Activated naive CD4-positive, alpha-beta T cell treated with anti-CD3 and anti-CD28 coated beads, Interleukin-2, amount 50 U/mL, for 72 hours (primary cell): ENCODE measurements around the gene PLGRKT. TPM values are rescaled to one million over a fixed set of nuclear protein-coding genes. Genes with fewer than 3 reads are reported as not detected.
A peak's percentile ranks its signal among the peaks of the same experiment; 100 is the strongest.
"Not testable (repeated sequence)": the region's sequence is repeated elsewhere in the genome, so short reads cannot be mapped to it uniquely, and the experiment has no call there.

Source experiments
- ATAC-seq, 2 donors: fragments of 150-1000 bp; cut with Tn5 transposase; 2 replicates each; pipeline ENCODE4 v1.10.0; 2021; ENCODE audit warnings: mild to moderate bottlenecking in 2 of 2, moderate library complexity in 2 of 2
- DNase-seq, 2 donors: peaks; one replicate each; pipeline ENCODE4 v3.0.0; 2021 to 2022; ENCODE audit warnings: low spot score in 2 of 2
- H3K27ac Mint-ChIP-seq, 2 donors: one replicate each; pipeline ENCODE4 v1.8.0; 2022; ENCODE audit warnings: mild to moderate bottlenecking in 2 of 2, mixed read lengths in 2 of 2
- H3K36me3 Mint-ChIP-seq, 2 donors: one replicate each; pipeline ENCODE4 v1.8.0; 2022; ENCODE audit warnings: mixed read lengths in 2 of 2
- H3K9me3 Mint-ChIP-seq, 2 donors: one replicate each; pipeline ENCODE4 v1.8.0; 2022; ENCODE audit warnings: mixed read lengths in 2 of 2
- total RNA-seq, 2 donors: library from RNA; stranded (reverse); gene quantifications; one replicate each; pipeline ENCODE4 v1.2.3, GENCODE V29; 2022

The PLGRKT gene
- total RNA-seq, 2 donors from 2014 or later, result 30.3 to 48.5 TPM

GRCh38 chr9:5375790-5376477 is 61.8 kb downstream of the PLGRKT start:
- Mint-ChIP-seq H3K36me3 (peaks cover 9 to 30% of the 10 kb centered on the region in 2 donors), H3K27ac (peak overlapping the region in 1 of 2 donors; percentile 73), H3K9me3 (peaks cover 4 to 10% of the 10 kb centered on the region in 2 donors)
- no peak for DNase-seq
- peak; percentile 5 to 86 for ATAC-seq

GRCh38 chr9:5375091-5375490 is 62.6 kb downstream of the PLGRKT start:
- Mint-ChIP-seq H3K27ac (peak overlapping the region; percentile 40 to 73), H3K9me3 (peaks cover 4 to 10% of the 10 kb centered on the region in 2 donors), H3K36me3 (peaks cover 6 to 24% of the 10 kb centered on the region in 2 donors)
- DNase-seq (peak in 1 of 2 donors; percentile 22), ATAC-seq (peak; percentile 52 to 77)

DNA sequence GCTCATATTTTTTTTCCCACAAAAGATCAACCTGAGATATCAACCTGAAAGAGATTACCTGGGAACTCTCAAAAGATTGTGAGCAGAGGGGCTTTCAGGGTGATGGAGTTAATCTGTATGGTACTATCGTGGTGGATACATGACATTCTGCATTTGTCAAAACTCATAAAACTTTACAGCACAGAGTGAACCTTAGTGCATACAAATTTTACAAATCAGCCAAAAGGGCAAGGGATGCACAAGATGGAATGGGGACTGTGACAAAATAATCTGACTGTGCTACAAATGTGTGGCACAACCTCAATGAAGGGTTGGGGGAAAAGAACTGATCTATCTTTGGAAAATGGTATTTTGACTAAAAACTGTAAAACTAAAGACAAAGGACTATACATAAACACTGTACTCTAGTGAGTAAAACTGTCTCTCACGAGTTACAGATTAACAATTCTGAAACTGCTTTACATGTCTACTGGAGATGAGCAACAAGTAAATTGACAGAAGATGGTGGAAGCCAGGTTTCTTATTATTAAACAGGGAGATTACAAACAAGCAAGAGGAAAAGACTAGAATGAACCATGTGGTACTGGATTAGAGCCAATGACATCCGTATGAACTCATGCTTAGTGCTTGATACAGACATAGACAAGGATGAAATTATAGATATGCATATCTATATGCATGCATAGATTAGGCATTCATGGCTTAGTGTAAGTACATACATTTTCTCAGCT is 73.3 kb downstream of the PLGRKT start:
- Mint-ChIP-seq H3K36me3 (peaks cover 0 to 47% of the 10 kb centered on the region in 2 donors), H3K27ac (peak overlapping the region; percentile 3 to 52), H3K9me3 (peaks cover 0 to 11% of the 10 kb centered on the region in 2 donors)
- DNase-seq (no peak), ATAC-seq (peak; percentile 83 to 97)

GRCh38 chr9:5361326-5362010 is 76.3 kb downstream of the PLGRKT start:
- Mint-ChIP-seq H3K27ac (no peak overlapping the region), H3K9me3 (peaks cover 0 to 11% of the 10 kb centered on the region in 2 donors), H3K36me3 (peaks cover 4 to 47% of the 10 kb centered on the region in 2 donors)
- DNase-seq (no peak), ATAC-seq (no peak)

GRCh38 chr9:5360341-5360740 is 77.4 kb downstream of the PLGRKT start:
- DNase-seq, result no peak
- no peak for ATAC-seq
- Mint-ChIP-seq H3K27ac (no peak overlapping the region), H3K9me3 (peaks cover 0 to 11% of the 10 kb centered on the region in 2 donors), H3K36me3 (peaks cover 4 to 44% of the 10 kb centered on the region in 2 donors)

GRCh38 chr9:5357431-5358105 is 80.2 kb downstream of the PLGRKT start:
- peaks cover 4 to 36% of the 10 kb centered on the region in 2 donors for H3K36me3 Mint-ChIP-seq
- ATAC-seq (no peak), DNase-seq (no peak)
- no peak overlapping the region for H3K27ac Mint-ChIP-seq
- H3K9me3 Mint-ChIP-seq, result peaks cover 0 to 15% of the 10 kb centered on the region in 2 donors

- ATAC-seq (no peak), DNase-seq (no peak)
- Mint-ChIP-seq H3K36me3 (peaks cover 4 to 28% of the 10 kb centered on the region in 2 donors), H3K9me3 (peaks cover 0 to 11% of the 10 kb centered on the region in 2 donors), H3K27ac (no peak overlapping the region)
Observed at GRCh38 chr9:5355817-5356216, 81.9 kb downstream of the PLGRKT start.

GRCh38 chr9:5355226-5355625 is 82.5 kb downstream of the PLGRKT start:
- Mint-ChIP-seq H3K9me3 (peaks cover 0 to 13% of the 10 kb centered on the region in 2 donors), H3K27ac (no peak overlapping the region), H3K36me3 (peaks cover 4 to 27% of the 10 kb centered on the region in 2 donors)
- ATAC-seq (no peak), DNase-seq (no peak)

GRCh38 chr9:5354184-5354583 is 83.5 kb downstream of the PLGRKT start:
- ATAC-seq (no peak), DNase-seq (no peak)
- Mint-ChIP-seq H3K9me3 (peaks cover 0 to 19% of the 10 kb centered on the region in 2 donors), H3K27ac (peak overlapping the region in 1 of 2 donors; percentile 29), H3K36me3 (peaks cover 4 to 34% of the 10 kb centered on the region in 2 donors)

- DNase-seq (no peak), ATAC-seq (peak; percentile 41 to 51)
- Mint-ChIP-seq H3K27ac (peak overlapping the region in 1 of 2 donors; percentile 29), H3K9me3 (peaks cover 0 to 22% of the 10 kb centered on the region in 2 donors), H3K36me3 (peaks cover 4 to 27% of the 10 kb centered on the region in 2 donors)
Observed at GRCh38 chr9:5352637-5353248, 85.0 kb downstream of the PLGRKT start.

- DNase-seq, result peak in 1 of 2 donors; percentile 22
- not testable (repeated sequence) for H3K36me3 Mint-ChIP-seq, H3K9me3 Mint-ChIP-seq
- peak within 1 kb of the TSS in 1 of 2 donors; percentile 77 for H3K27ac Mint-ChIP-seq
- ATAC-seq, result peak; percentile 99 to 100
Observed at GRCh38 chr9:5338992-5339981, 98.4 kb downstream of the PLGRKT start, which contains the start of gene RLN1. RLN1 (minus strand) TSS chr9:5339876; CDS start chr9:5339746, 130 bp downstream.

GRCh38 chr9:5336688-5337087 is 101.0 kb downstream of the PLGRKT start:
- H3K27ac Mint-ChIP-seq, result peak overlapping the region in 1 of 2 donors; percentile 48
- ATAC-seq (no peak), DNase-seq (no peak)
- H3K9me3 Mint-ChIP-seq, result no peaks in the 10 kb centered on the region
- H3K36me3 Mint-ChIP-seq, result peaks cover 7 to 8% of the 10 kb centered on the region in 2 donors

DNA sequence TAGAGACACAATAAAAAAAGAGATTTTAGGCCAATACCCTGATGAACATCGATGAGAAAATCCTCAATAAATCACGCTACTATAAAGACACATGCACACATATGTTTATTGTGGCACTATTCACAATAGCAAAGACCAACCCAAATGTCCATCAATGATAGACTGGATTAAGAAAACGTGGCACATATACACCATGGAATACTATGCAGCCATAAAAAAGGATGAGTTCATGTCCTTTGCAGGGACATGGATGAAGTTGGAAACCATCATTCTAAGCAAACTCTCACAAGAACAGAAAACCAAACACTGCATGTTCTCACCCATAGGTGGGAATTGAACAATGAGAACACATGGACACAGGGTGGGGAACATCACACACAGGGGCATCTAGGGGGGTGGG is 106.4 kb downstream of the PLGRKT start:
- not testable (repeated sequence) for ATAC-seq, H3K27ac Mint-ChIP-seq, DNase-seq, H3K9me3 Mint-ChIP-seq
- H3K36me3 Mint-ChIP-seq, result peaks cover 27 to 34% of the 10 kb centered on the region in 2 donors

DNA sequence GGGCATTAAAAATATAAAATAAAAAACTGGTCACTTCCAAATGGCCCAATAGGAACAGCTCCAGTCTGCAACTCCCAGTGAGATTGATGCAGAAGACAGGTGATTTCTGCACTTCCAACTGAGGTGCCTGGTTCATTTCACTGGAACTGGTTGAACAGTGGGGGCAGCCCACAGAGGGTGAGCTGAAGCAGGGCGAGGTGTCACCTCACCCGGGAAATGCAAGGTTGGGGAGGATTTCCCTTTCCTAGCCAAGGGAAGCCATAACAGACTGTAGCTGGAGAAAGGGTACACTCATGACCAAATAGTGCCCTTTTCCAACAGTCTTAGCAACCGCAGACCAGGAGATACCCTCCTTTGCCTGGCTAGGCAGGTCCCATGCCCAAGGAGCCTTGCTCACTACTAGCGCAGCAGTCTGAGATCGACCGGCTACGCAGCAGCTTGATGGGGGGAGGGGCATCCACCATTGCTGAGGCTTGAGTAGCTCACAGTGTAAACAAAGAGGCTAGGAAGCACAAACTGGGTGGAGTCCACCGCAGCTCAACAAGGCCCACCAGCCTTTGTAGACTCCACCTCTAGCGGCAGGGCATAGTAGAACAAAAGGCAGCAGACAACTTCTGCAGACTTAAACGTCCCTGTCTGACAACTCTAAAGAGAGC is 110.7 kb downstream of the PLGRKT start:
- no peaks in the 10 kb centered on the region for H3K9me3 Mint-ChIP-seq
- ATAC-seq (no peak), DNase-seq (no peak)
- H3K27ac Mint-ChIP-seq, result peak overlapping the region in 1 of 2 donors; percentile 12
- H3K36me3 Mint-ChIP-seq, result peaks cover 20 to 30% of the 10 kb centered on the region in 2 donors
